Sciatic nerve (tissue), 2 donors: Measurements from ENCODE around the gene PTGDR2. TPM values are rescaled to one million over a fixed set of nuclear protein-coding genes. Genes with fewer than 3 reads are reported as not detected.
A peak's percentile ranks its signal among the peaks of the same experiment; 100 is the strongest.

Experiments used
- ATAC-seq: fragments of 200-7000 bp; cut with Tn5 transposase; one replicate; pipeline ENCODE4 v1.9.1; 2020; ENCODE audit warnings: mild to moderate bottlenecking, moderate library complexity
- DNase-seq: peaks from one replicate; pipeline ENCODE4 v3.0.0-alpha.2; 2020; ENCODE audit warnings: low spot score
- intact Hi-C: fragments of 100-400 bp; cut with DNase I; formaldehyde crosslinking; loops from one replicate; pipeline ENCODE4 v1.14.2; 2022
- total RNA-seq: library from RNA; stranded (reverse); fragmentation: NEBNext Ultra II Directional; extraction: Animal tissue kit (Norgen Biotek cat#: 25700); gene quantifications from one replicate; pipeline ENCODE4 v1.2.1, GENCODE V29; 2021
- donor health status: DM: no; HTN: no; CAD: no.
- donor health status: DM: no; HTN: no; CAD: no.

PTGDR2 gene
- total RNA-seq, 1 donor from 2014 or later = 1.1 TPM

GRCh38 chr11:60848714-60849151, 7.0 kb downstream of the PTGDR2 start:
- ATAC-seq (no peak), DNase-seq (no peak)
- intact Hi-C loops = no loop called here

DNA sequence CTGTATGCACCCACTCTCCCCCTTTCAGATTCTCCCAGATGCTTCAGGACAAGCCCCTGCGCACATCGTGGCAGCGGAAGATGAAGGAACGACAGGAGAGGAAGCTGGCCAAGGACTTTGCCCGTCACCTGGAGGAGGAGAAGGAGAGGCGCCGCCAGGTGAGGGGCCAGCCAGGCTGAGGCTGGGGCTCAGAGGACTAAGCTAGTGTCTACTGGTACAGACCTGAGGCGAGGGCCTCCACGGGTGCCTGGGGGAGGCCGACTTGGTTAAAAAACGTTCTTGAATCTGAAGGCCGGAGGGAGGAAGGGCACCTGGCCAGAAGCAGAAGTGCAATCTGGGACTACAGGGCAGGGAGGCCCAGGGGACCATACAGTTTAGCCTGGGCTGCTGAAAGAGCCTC, 7.9 kb downstream of the PTGDR2 start:
- DNase-seq (no peak), ATAC-seq (no peak)
- intact Hi-C loops = no loop called here

GRCh38 chr11:60847281-60847680, 8.5 kb downstream of the PTGDR2 start:
- ATAC-seq (no peak), DNase-seq (no peak)
- intact Hi-C loops = no loop called here

GRCh38 chr11:60845338-60845737, 10.4 kb downstream of the PTGDR2 start:
- intact Hi-C loops = no loop called here
- no peak for DNase-seq
- ATAC-seq = no peak

- DNase-seq (no peak), ATAC-seq (no peak)
- intact Hi-C loops = no loop called here
These were observed 10.9 kb downstream of the PTGDR2 start for GRCh38 chr11:60844870-60845221.

DNA sequence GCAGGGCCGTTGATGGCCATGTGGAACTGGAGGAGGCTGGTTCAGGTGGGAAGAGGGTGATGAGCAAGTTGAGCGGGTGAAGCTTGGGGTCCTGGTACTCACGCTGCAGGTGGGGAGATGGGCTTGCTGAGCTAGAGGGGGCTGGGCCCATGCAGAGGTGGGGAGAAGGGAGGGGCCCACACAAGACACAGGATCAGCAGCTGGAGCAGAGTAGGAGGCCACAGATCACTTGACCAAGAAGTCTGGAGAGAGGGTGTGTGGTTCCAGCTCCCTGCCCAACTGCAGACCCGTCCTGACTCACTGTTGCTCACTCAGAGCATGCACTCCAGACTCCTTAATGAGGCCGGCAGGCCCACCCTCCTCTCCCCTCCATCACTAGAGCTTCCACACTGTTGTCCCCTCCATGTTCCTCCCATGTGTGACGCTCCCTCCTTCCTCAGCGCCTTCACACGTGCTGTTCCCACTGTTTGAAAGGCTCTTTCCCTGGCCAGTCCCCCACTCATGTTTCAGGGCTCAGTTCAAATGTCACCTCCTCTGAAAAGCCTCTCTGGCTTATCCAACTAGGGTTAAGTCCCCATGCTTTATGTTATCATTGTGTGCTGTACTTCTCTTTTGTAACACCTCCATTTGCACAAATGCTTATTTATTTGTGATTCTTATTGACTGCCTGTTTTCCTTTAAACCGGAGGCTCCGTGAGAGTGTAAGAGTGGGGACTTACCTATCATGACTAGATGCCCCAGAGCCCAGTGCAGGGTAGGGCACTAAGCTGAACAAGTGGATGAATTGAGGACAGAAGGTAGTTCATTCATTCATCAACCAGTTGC, 11.5 kb downstream of the PTGDR2 start:
- intact Hi-C loops = no loop called here
- DNase-seq (no peak), ATAC-seq (no peak)

- ATAC-seq = no peak
- DNase-seq = no peak
- intact Hi-C loops = no loop called here
These were observed 12.8 kb downstream of the PTGDR2 start for GRCh38 chr11:60842668-60843600.

GRCh38 chr11:60841797-60842667, 13.7 kb downstream of the PTGDR2 start, which contains the start of gene CCDC86:
Gene CCDC86, plus strand, starts transcription at chr11:60842113. Its CDS starts 12 bp downstream, at chr11:60842125.
- intact Hi-C loops = no loop called here
- DNase-seq (peak; percentile 98), ATAC-seq (peak; percentile 97)

DNA sequence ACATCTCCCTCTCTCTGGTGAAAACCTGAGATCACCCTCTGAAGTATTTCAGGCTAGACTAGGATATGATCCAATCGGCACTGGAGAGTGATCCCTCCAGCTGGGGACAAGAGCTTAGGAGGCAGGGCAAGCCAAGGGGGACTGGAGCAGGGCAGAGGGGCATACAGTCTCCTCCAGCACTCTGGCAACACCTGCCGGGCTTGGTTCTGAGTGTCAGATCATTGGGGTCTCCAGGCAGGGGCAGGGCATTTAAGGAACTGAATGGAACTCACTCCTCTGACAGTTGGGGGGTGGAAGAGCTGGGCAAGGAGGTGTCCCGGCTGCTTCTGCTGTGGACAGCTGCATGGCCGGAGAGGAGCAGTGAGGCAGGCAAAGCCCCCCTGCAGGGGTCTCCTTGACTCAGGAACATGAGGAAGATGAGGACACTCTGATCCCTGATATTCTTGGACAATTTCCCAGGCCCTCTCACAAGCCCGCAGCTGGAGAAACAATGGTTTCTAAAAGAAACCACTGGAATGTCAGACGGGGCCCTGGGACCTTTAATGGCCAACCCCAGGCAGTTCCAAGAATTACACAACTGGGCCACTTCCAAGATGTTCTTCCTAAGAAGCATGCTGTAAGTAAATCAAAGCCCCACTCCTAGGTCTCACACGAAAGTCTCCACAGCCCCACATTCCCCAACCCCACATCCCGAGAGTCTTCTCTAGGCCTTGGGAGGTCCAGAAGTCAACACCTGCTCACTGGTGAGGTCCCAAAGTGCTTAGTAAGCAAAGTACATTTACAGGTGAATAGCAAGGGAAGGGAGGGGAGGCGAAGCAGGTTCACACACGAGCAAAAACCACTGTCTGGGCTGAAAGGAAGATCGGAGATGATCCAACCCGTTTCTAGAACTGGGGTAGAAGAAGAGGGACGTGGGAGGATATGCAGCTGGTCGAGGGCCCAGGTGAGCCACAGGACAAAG, 15.0 kb downstream of the PTGDR2 start:
- DNase-seq = peak; percentile 74
- ATAC-seq = peak; percentile 86
- intact Hi-C loops = no loop called here

- DNase-seq = no peak
- intact Hi-C loops = no loop called here
- ATAC-seq = no peak
These were observed 17.6 kb downstream of the PTGDR2 start for GRCh38 chr11:60838132-60838531.

GRCh38 chr11:60836866-60837515, 18.8 kb downstream of the PTGDR2 start:
- no peak for DNase-seq
- ATAC-seq = no peak
- intact Hi-C loops = no loop called here

- intact Hi-C loops = no loop called here
- no peak for DNase-seq
- peak; percentile 23 for ATAC-seq
These were observed 20.3 kb downstream of the PTGDR2 start for GRCh38 chr11:60835534-60835846.

DNA sequence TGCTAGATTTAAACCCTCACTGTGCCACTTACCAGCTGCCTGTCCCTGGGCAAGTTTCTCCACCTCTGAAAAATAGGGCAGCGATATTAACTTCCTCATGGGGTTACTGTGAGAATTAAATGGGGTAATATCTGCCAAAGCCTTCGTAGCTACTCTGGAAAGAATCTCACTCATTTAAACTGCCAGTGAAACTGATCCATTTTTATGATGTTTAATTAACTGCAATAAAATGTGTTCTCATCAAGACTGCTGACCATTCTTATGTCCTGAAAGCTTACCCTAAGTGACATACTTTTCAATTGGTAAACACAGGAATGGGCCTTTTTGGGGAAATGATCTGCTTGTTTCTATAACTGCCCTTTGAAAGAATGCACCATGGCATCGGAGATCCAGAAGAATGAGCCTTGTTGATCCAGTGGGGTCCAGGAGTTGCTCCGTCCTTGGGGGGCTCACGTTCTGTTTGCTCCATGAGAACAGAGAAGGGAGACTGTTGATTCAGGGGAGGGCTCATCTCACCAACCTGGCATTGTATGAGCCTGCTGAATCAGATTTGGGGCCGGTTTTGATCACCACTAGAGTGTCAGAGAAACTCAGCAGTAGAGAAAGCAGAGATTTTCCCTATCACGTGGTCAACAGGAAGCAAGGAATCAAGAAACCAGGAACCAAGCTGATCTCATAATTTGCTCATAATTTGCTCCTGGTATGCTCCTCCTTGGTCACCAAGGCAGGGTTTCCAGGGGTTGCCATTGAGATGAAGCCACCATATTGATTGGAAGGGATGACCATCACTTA, 20.8 kb downstream of the PTGDR2 start:
- intact Hi-C loops = loop anchor here (5.0 kb wide), 1 partner anchor 62 kb away; no protein-coding TSS in a partner anchor
- ATAC-seq (no peak), DNase-seq (no peak)

DNA sequence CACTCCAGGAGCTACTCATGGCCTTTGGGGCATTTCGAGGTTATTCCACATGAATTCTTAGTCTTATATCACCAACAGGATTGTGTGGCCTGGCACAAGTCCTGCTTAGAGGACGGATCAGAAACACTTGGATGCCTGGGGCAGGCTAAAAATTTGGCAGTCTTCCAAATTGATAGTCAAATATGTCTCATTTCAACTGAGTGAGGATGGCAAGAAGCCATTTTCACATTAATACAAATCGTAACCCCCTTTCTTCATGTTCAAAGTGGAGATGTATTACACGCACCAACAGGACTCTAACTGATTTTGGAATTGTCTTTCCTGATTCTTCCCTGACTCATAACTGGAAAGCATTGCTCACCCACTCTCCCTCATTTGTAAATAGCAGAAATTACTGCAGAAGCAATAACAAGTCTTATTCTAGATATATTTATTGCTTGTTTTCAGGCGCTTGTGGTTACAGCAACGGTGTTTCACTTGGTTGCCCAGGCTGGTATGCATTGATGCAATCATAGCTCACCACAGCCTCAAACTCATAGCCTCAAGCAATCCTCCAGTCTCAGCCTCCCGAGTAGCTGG, 24.2 kb downstream of the PTGDR2 start:
- DNase-seq (no peak), ATAC-seq (no peak)
- intact Hi-C loops = loop anchor here (5.0 kb wide), 1 partner anchor 66 kb away; no protein-coding TSS in a partner anchor

DNA sequence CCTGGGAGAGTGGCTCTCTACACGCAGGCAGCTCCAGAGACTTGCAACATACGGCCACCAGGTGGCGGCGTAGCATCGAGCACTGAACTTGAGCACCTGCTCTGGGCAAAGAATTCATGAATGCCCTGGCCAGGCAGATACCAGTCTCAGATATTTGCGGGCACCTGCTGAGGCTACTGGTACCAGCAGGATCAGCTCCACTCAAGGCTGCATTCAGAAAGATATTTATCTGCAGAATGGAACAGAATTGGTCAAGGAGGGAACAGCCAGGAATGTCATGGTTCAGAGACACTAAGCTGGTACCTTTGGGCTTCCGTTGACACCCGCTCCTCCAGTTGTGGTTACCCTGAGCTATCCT, 24.6 kb downstream of the PTGDR2 start:
- intact Hi-C loops = loop anchor here (5.0 kb wide), 1 partner anchor 66 kb away; no protein-coding TSS in a partner anchor
- ATAC-seq = peak; percentile 93
- peak; percentile 91 for DNase-seq

- ATAC-seq (peak; percentile 31), DNase-seq (no peak)
- intact Hi-C loops = loop anchor here (5.0 kb wide), 1 partner anchor 67 kb away; no protein-coding TSS in a partner anchor
These were observed 25.1 kb downstream of the PTGDR2 start for GRCh38 chr11:60830478-60831142.
